Hepatocyte (in vitro differentiated cells): Measurements from ENCODE around the gene SFXN5. TPM values are rescaled to one million over a fixed set of nuclear protein-coding genes. Genes with fewer than 3 reads are reported as not detected.

ENCODE experiments used
- DNase-seq: peaks from one replicate; pipeline ENCODE4 v3.0.0-alpha.2; 2016; ENCODE audit warnings: low spot score
- H2AFZ ChIP-seq: fragments of 200-600 bp; sonication (generic); 2 replicates; pipeline ENCODE4 v1.6.0; 2016; ENCODE audit warnings: antibody characterized with exemption, mild to moderate bottlenecking
- H3K27ac ChIP-seq: fragments of 200-600 bp; sonication (generic); 2 replicates; pipeline ENCODE4 v1.5.1; 2016; ENCODE audit warnings: mild to moderate bottlenecking
- H3K27me3 ChIP-seq: fragments of 200-600 bp; sonication (generic); 2 replicates; pipeline ENCODE4 v1.6.1; 2016
- H3K36me3 ChIP-seq: fragments of 200-600 bp; sonication (generic); replicated peaks from 2 replicates; pipeline ENCODE4 v1.5.1; 2016; ENCODE audit warnings: low read depth; ENCODE audit not compliant: insufficient read depth
- H3K4me1 ChIP-seq: fragments of 200-600 bp; sonication (generic); 2 replicates; pipeline ENCODE4 v1.5.1; 2016; ENCODE audit warnings: mild to moderate bottlenecking, moderate library complexity; ENCODE audit not compliant: insufficient read depth
- H3K4me2 ChIP-seq: fragments of 200-600 bp; sonication (generic); 2 replicates; pipeline ENCODE4 v1.6.0; 2016
- H3K4me3 ChIP-seq: fragments of 200-600 bp; sonication (generic); 2 replicates; pipeline ENCODE4 v1.5.1; 2016; ENCODE audit warnings: mild to moderate bottlenecking
- H3K79me2 ChIP-seq: fragments of 200-600 bp; sonication (generic); 2 replicates; pipeline ENCODE4 v1.6.0; 2017; ENCODE audit warnings: mild to moderate bottlenecking
- H3K9me2 ChIP-seq: fragments of 200-600 bp; sonication (generic); replicated peaks from 2 replicates; pipeline ENCODE4 v1.6.0; 2017; ENCODE audit warnings: mild to moderate bottlenecking; ENCODE audit not compliant: insufficient read depth
- H3K9me3 ChIP-seq: fragments of 200-600 bp; sonication (generic); 2 replicates; pipeline ENCODE4 v1.5.1; 2016; ENCODE audit warnings: low read depth, mild to moderate bottlenecking
- H4K20me1 ChIP-seq: fragments of 200-600 bp; sonication (generic); 2 replicates; pipeline ENCODE4 v1.6.0; 2016; ENCODE audit warnings: mild to moderate bottlenecking; ENCODE audit not compliant: insufficient read depth, poor library complexity, severe bottlenecking
- CTCF ChIP-seq: fragments of 200-600 bp; sonication (generic); IDR thresholded peaks from 2 replicates; pipeline ENCODE4 v1.5.1; 2016; ENCODE audit warnings: antibody characterized with exemption, mild to moderate bottlenecking; ENCODE audit not compliant: poor library complexity
- EZH2 ChIP-seq: fragments of 200-600 bp; sonication (generic); IDR thresholded peaks from 2 replicates; pipeline ENCODE4 v1.6.1; 2016; ENCODE audit warnings: antibody characterized with exemption, mild to moderate bottlenecking, borderline replicate concordance
- EZH2phosphoT487 ChIP-seq: fragments of 200-600 bp; sonication (generic); IDR thresholded peaks from one replicate; pipeline ENCODE4 v1.6.1; 2018; ENCODE audit warnings: antibody characterized with exemption, mild to moderate bottlenecking, low read depth, moderate library complexity; ENCODE audit not compliant: unreplicated experiment, severe bottlenecking
- WGBS: methylation state at CpG from one replicate; pipeline ENCODE4 v1.1.6; 2016; ENCODE audit warnings: low lambda C conversion rate; ENCODE audit errors: missing lambda C conversion rate; 5-methylcytosine and 5-hydroxymethylcytosine counted together
- polyA plus RNA-seq: library from polyadenylated mRNA; unstranded; fragments of >200 nt; fragmentation: Nextera tagmentation; extraction: Ambion mirVana; gene quantifications from 2 replicates; pipeline ENCODE4 v1.2.1, GENCODE V29; 2016
- total RNA-seq: library from RNA; depleted of rRNA; stranded (reverse); fragments of >200 nt; gene quantifications from 2 replicates; pipeline ENCODE4 v1.2.3, GENCODE V29; 2014

The SFXN5 gene
- total and polyA plus RNA-seq, 2 experiments from 2014 or later, result 25.8 to 34.6 TPM

GRCh38 chr2:73091164-73091563, 19.7 kb upstream of the SFXN5 start:
- H3K9me2 ChIP-seq, result no peaks in the 10 kb centered on the region
- H3K36me3 ChIP-seq, result no peaks in the 10 kb centered on the region
- 68% methylated on average over 7 of the region's 7 CpGs for WGBS
- DNase-seq, result peak; percentile 62
- TF ChIP-seq EZH2 (no peak), CTCF (no peak), EZH2phosphoT487 (no peak)
- H3K27me3 ChIP-seq, result no peaks in the 10 kb centered on the region
- H3K27ac ChIP-seq, result peak overlapping the region; percentile 67
- no peak overlapping the region for H2AFZ ChIP-seq
- no peak overlapping the region for H3K4me3 ChIP-seq
- peak overlapping the region; percentile 52 for H3K4me2 ChIP-seq
- peaks cover 12% of the 10 kb centered on the region for H4K20me1 ChIP-seq
- H3K79me2 ChIP-seq, result peaks cover 80% of the 10 kb centered on the region
- H3K9me3 ChIP-seq, result no peaks in the 10 kb centered on the region
- H3K4me1 ChIP-seq, result peaks cover 54% of the 10 kb centered on the region

- peaks cover 18% of the 10 kb centered on the region for H4K20me1 ChIP-seq
- WGBS, result 75% methylated on average over 11 of the region's 11 CpGs
- peak; percentile 91 for DNase-seq
Measured at GRCh38 chr2:73089270-73090030, 17.9 kb upstream of the SFXN5 start.

GRCh38 chr2:73088703-73089102, 17.2 kb upstream of the SFXN5 start:
- Histone ChIP-seq H4K20me1 (peaks cover 18% of the 10 kb centered on the region), H3K36me3 (no peaks in the 10 kb centered on the region)
- 96% methylated on average over 14 of the region's 14 CpGs for WGBS

More at GRCh38 chr2:73089270-73090030, 17.9 kb upstream of the SFXN5 start:
- Histone ChIP-seq H3K9me3 (no peaks in the 10 kb centered on the region), H3K27ac (peak overlapping the region; percentile 89), H3K27me3 (no peaks in the 10 kb centered on the region), H3K9me2 (no peaks in the 10 kb centered on the region), H3K36me3 (no peaks in the 10 kb centered on the region), H3K79me2 (peaks cover 77% of the 10 kb centered on the region), H3K4me2 (peak overlapping the region; percentile 48), H3K4me1 (peaks cover 58% of the 10 kb centered on the region), H2AFZ (no peak overlapping the region), H3K4me3 (no peak overlapping the region)
- no peak for TF ChIP-seq EZH2
- no peak for TF ChIP-seq EZH2phosphoT487

More at GRCh38 chr2:73088703-73089102, 17.2 kb upstream of the SFXN5 start:
- no peak overlapping the region for H2AFZ ChIP-seq
- H3K4me2 ChIP-seq, result peak overlapping the region; percentile 48
- no peak for DNase-seq
- H3K27ac ChIP-seq, result peak overlapping the region; percentile 89
- peaks cover 77% of the 10 kb centered on the region for H3K79me2 ChIP-seq
- H3K9me3 ChIP-seq, result no peaks in the 10 kb centered on the region
- H3K4me1 ChIP-seq, result peaks cover 58% of the 10 kb centered on the region
- TF ChIP-seq EZH2phosphoT487 (no peak), CTCF (no peak), EZH2 (no peak)
- H3K27me3 ChIP-seq, result no peaks in the 10 kb centered on the region
- no peaks in the 10 kb centered on the region for H3K9me2 ChIP-seq
- H3K4me3 ChIP-seq, result no peak overlapping the region
